ENCODE measurements around the gene CSRP1. TPM values are rescaled to one million over a fixed set of nuclear protein-coding genes. Genes with fewer than 3 reads are reported as not detected.

The CSRP1 gene
- total RNA-seq, 3 donors from 2014 or later: 186 to 1,491 (median 767) TPM

DNA sequence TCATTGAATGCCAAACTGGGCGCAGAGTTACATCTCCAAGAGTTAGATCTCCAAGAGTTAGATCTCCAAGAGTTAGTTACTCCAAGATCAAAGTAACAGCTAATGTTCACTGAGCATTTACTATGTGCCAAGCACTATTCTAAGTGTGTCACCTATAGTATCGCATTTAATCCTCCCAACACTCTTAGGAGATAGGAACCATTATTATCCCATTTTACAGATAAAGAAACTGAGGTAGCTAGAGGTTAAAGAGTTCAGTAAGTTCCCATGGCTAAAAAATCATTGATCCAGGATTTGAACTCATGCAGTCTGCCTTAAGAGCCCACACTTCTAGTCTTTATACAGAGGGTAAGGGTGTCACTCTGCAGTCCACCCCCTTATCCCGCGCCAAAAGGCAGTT, 30.5 kb upstream of the CSRP1 start:
- intact Hi-C loops (cut with DNase I; ENCODE audit: low total_unique reads): loop anchor here (5.0 kb wide), 1 partner anchor 260 kb away; no protein-coding TSS in a partner anchor
- no peak for TF ChIP-seq CTCF (IDR thresholded peaks at IDR 0.05)
- no peak for TF ChIP-seq POLR2AphosphoS5 (IDR thresholded peaks at IDR 0.05)
- no peak for TF ChIP-seq POLR2A (IDR thresholded peaks at IDR 0.05)
- Histone ChIP-seq H3K27me3 (no peaks in the 10 kb centered on the region), H3K27ac (peak overlapping the region in 1 of 2 donors; percentile 94), H3K4me3 (no peak overlapping the region), H3K9me3 (no peaks in the 10 kb centered on the region), H3K36me3 (no peaks in the 10 kb centered on the region), H3K4me1 (peaks cover 5 to 18% of the 10 kb centered on the region in 2 donors)
- no peak for DNase-seq (ENCODE audit: low spot score in 2 of 2)

GRCh38 chr1:201537028-201537427, 30.1 kb upstream of the CSRP1 start:
- H3K9me3 ChIP-seq: no peaks in the 10 kb centered on the region
- peaks cover 5 to 18% of the 10 kb centered on the region in 2 donors for H3K4me1 ChIP-seq
- intact Hi-C loops (cut with DNase I; ENCODE audit: low total_unique reads): loop anchor here (5.0 kb wide), 1 partner anchor 260 kb away; no protein-coding TSS in a partner anchor
- H3K4me3 ChIP-seq: no peak overlapping the region
- DNase-seq (ENCODE audit: low spot score in 2 of 2): no peak
- H3K27me3 ChIP-seq: no peaks in the 10 kb centered on the region
- H3K27ac ChIP-seq: no peak overlapping the region
- TF ChIP-seq CTCF (IDR thresholded peaks at IDR 0.05) (no peak), POLR2A (IDR thresholded peaks at IDR 0.05) (no peak), POLR2AphosphoS5 (IDR thresholded peaks at IDR 0.05) (no peak)
- H3K36me3 ChIP-seq: no peaks in the 10 kb centered on the region

GRCh38 chr1:201536558-201536957, 29.6 kb upstream of the CSRP1 start:
- no peak for TF ChIP-seq POLR2AphosphoS5 (IDR thresholded peaks at IDR 0.05)
- no peak for TF ChIP-seq POLR2A (IDR thresholded peaks at IDR 0.05)
- TF ChIP-seq CTCF (IDR thresholded peaks at IDR 0.05): no peak
- no peaks in the 10 kb centered on the region for H3K27me3 ChIP-seq
- intact Hi-C loops (cut with DNase I; ENCODE audit: low total_unique reads): loop anchor here (5.0 kb wide), 1 partner anchor 261 kb away; no protein-coding TSS in a partner anchor
- peak overlapping the region in 1 of 2 donors; percentile 54 for H3K27ac ChIP-seq
- no peaks in the 10 kb centered on the region for H3K36me3 ChIP-seq
- H3K4me3 ChIP-seq: no peak overlapping the region
- H3K9me3 ChIP-seq: no peaks in the 10 kb centered on the region
- no peak for DNase-seq (ENCODE audit: low spot score in 2 of 2)
- H3K4me1 ChIP-seq: peaks cover 5 to 23% of the 10 kb centered on the region in 2 donors

- no peak overlapping the region for H3K4me3 ChIP-seq
- no peaks in the 10 kb centered on the region for H3K27me3 ChIP-seq
- no peaks in the 10 kb centered on the region for H3K9me3 ChIP-seq
- no peak for DNase-seq (ENCODE audit: low spot score in 2 of 2)
- TF ChIP-seq POLR2AphosphoS5 (IDR thresholded peaks at IDR 0.05) (no peak), POLR2A (IDR thresholded peaks at IDR 0.05) (no peak), CTCF (IDR thresholded peaks at IDR 0.05) (no peak)
- intact Hi-C loops (cut with DNase I; ENCODE audit: low total_unique reads): loop anchor here (5.0 kb wide), 1 partner anchor 261 kb away; no protein-coding TSS in a partner anchor
- H3K36me3 ChIP-seq: no peaks in the 10 kb centered on the region
- peaks cover 0 to 27% of the 10 kb centered on the region in 2 donors for H3K4me1 ChIP-seq
- H3K27ac ChIP-seq: peak overlapping the region in 1 of 2 donors; percentile 54
These were observed 29.0 kb upstream of the CSRP1 start for GRCh38 chr1:201535919-201536245.

GRCh38 chr1:201535046-201535918, 28.4 kb upstream of the CSRP1 start:
- DNase-seq (ENCODE audit: low spot score in 2 of 2): no peak
- intact Hi-C loops (cut with DNase I; ENCODE audit: low total_unique reads): loop anchor here (5.0 kb wide), 1 partner anchor 262 kb away; no protein-coding TSS in a partner anchor
- TF ChIP-seq POLR2A (IDR thresholded peaks at IDR 0.05): no peak
- TF ChIP-seq POLR2AphosphoS5 (IDR thresholded peaks at IDR 0.05): no peak
- TF ChIP-seq CTCF (IDR thresholded peaks at IDR 0.05): no peak
- Histone ChIP-seq H3K9me3 (no peaks in the 10 kb centered on the region), H3K36me3 (no peaks in the 10 kb centered on the region), H3K27me3 (no peaks in the 10 kb centered on the region), H3K27ac (peak overlapping the region in 1 of 2 donors; percentile 54), H3K4me1 (peaks cover 0 to 24% of the 10 kb centered on the region in 2 donors), H3K4me3 (no peak overlapping the region)
